ENCODE results near the gene FSD2. TPM values are rescaled to one million over a fixed set of nuclear protein-coding genes. Genes with fewer than 3 reads are reported as not detected.
"Not testable (repeated sequence)": the region's sequence is repeated elsewhere in the genome, so short reads cannot be mapped to it uniquely, and the experiment has no call there.

The FSD2 gene
- polyA plus RNA-seq, 12 donors: 13.5 to 79.0 (median 54.6) TPM; not detected in 1

GRCh38 chr15:82798531-82799166 is 7.2 kb downstream of the FSD2 start:
- no peak for DNase-seq

- no peak for DNase-seq
Measured at GRCh38 chr15:82798104-82798503, 7.8 kb downstream of the FSD2 start.

- DNase-seq: no peak
Measured at GRCh38 chr15:82793737-82794136, 12.1 kb downstream of the FSD2 start.

GRCh38 chr15:82792068-82792467 is 13.8 kb downstream of the FSD2 start:
- no peak for DNase-seq

- DNase-seq: no peak
Measured at GRCh38 chr15:82790321-82790720, 15.5 kb downstream of the FSD2 start.

- DNase-seq: no peak
Measured at GRCh38 chr15:82789491-82789890, 16.4 kb downstream of the FSD2 start.

- DNase-seq: no peak
Measured at GRCh38 chr15:82788496-82788895, 17.4 kb downstream of the FSD2 start.

GRCh38 chr15:82781349-82781748 is 24.5 kb downstream of the FSD2 start:
- DNase-seq: no peak

- DNase-seq: no peak
Measured at GRCh38 chr15:82778755-82779154, 27.1 kb downstream of the FSD2 start.

- no peak for DNase-seq
Measured at GRCh38 chr15:82774496-82774895, 31.4 kb downstream of the FSD2 start.

- DNase-seq: no peak
Measured at GRCh38 chr15:82771789-82772607, 33.9 kb downstream of the FSD2 start.

GRCh38 chr15:82768414-82769054 is 37.3 kb downstream of the FSD2 start:
- DNase-seq: no peak

- no peak for DNase-seq
Measured at GRCh38 chr15:82767163-82767829, 38.6 kb downstream of the FSD2 start.

- DNase-seq: not testable (repeated sequence)
Measured at GRCh38 chr15:82766201-82766600, 39.7 kb downstream of the FSD2 start.

- no peak for DNase-seq
Measured at GRCh38 chr15:82764740-82765139, 41.1 kb downstream of the FSD2 start.

GRCh38 chr15:82764117-82764490 is 41.8 kb downstream of the FSD2 start:
- DNase-seq: no peak

GRCh38 chr15:82763361-82764116 is 42.3 kb downstream of the FSD2 start:
- DNase-seq: no peak

GRCh38 chr15:82751308-82751707 is 54.6 kb downstream of the FSD2 start:
- no peak for DNase-seq

GRCh38 chr15:82750831-82751180 is 55.1 kb downstream of the FSD2 start:
- DNase-seq: no peak

- DNase-seq: peak; percentile 97
Measured at GRCh38 chr15:82749951-82750830, 55.7 kb downstream of the FSD2 start.

GRCh38 chr15:82748315-82748714 is 57.6 kb downstream of the FSD2 start:
- no peak for DNase-seq

Measured in muscle of arm (tissue), 12 donors.